Testis (tissue), 3 donors: ENCODE results near the gene EEF1AKMT1. TPM values are rescaled to one million over a fixed set of nuclear protein-coding genes. Genes with fewer than 3 reads are reported as not detected.

ENCODE experiments used
- DNase-seq: peaks from one replicate; pipeline ENCODE4 v3.0.0-alpha.2; 2019
- H3K27ac ChIP-seq, 2 donors: fragments of 200-600 bp; sonication (generic); one replicate each; pipeline ENCODE4 v1.5.1; 2019
- H3K27me3 ChIP-seq: fragments of 200-600 bp; sonication (generic); one replicate; pipeline ENCODE4 v1.5.1; 2019
- H3K36me3 ChIP-seq: fragments of 200-600 bp; sonication (generic); one replicate; pipeline ENCODE4 v1.5.1; 2017; ENCODE audit warnings: low read depth; ENCODE audit errors: missing control alignments
- H3K4me1 ChIP-seq: fragments of 200-600 bp; sonication (generic); one replicate; pipeline ENCODE4 v1.5.1; 2019
- H3K4me3 ChIP-seq, 2 donors: fragments of 200-600 bp; sonication (generic); one replicate each; pipeline ENCODE4 v1.5.1; 2017 to 2019
- H3K9me3 ChIP-seq: fragments of 200-600 bp; sonication (generic); one replicate; pipeline ENCODE4 v1.5.1; 2017
- POLR2A ChIP-seq: fragments of 450-650 bp; IDR thresholded peaks from one replicate; pipeline ENCODE4 v1.6.1; 2017; ENCODE audit warnings: antibody characterized with exemption, mild to moderate bottlenecking, moderate library complexity
- WGBS, 2 donors: methylation state at CpG; one replicate each; pipeline ENCODE4 v1.1.5; 2018; 5-methylcytosine and 5-hydroxymethylcytosine counted together
- intact Hi-C: fragments of 100-400 bp; cut with DNase I; formaldehyde crosslinking; loops from one replicate; pipeline ENCODE4 v1.15.1; 2023; ENCODE audit warnings: low total_unique reads
- polyA plus RNA-seq: library from polyadenylated mRNA; stranded (reverse); fragments of 350-450 nt; fragmentation: Illumina TruSeq; extraction: RNeasy Lipid Tissue Mini Kit (QIAGEN cat#74804); gene quantifications from one replicate; pipeline ENCODE4 v1.2.3, GENCODE V29; 2014; ENCODE audit warnings: low read depth, low replicate concordance; ENCODE audit not compliant: insufficient read depth
- total RNA-seq, 2 donors: library from RNA; depleted of rRNA; stranded (reverse); fragments of >200 nt; gene quantifications; one replicate each; pipeline ENCODE4 v1.2.3, GENCODE V29; 2016
- TF ChIP-seq, protein P1 (sequence below), 3 experiments: fragments of 450-650 bp in 2 of 3; fragments of 200-600 bp in 1 of 3; sonication (generic) in 1 of 3; IDR thresholded peaks; one replicate each; pipeline ENCODE4 v1.5.1; 2016 to 2019; ENCODE audit warnings: antibody characterized with exemption in 3 of 3, mild to moderate bottlenecking in 2 of 3, moderate library complexity in 1 of 3

EEF1AKMT1 gene
- total and polyA plus RNA-seq, 3 donors from 2014 or later, result 5.8 to 8.0 (median 7.5) TPM

DNA sequence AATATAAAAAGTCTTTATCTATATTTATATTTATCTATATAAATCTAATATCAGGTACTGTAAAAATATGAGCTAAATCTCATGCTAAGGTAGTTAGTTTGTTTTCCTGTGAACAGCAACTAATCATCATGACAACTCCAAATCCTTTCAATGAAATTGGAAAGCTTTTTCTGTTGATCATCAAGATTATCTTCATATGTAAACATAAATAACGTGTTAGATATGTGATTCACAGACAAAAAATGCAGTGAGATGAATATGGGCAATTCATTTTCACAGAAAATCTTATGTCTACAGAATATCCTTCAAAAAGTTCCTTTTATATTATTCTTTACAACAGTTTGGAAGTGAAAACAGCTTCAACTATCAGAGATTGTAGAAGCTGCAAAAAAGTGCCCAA lies 41.7 kb upstream of the EEF1AKMT1 start:
- no peaks in the 10 kb centered on the region for H3K36me3 ChIP-seq
- 78 to 79% methylated on average over 1 of the region's 1 CpG for WGBS, 2 donors
- TF ChIP-seq, protein P1, sequence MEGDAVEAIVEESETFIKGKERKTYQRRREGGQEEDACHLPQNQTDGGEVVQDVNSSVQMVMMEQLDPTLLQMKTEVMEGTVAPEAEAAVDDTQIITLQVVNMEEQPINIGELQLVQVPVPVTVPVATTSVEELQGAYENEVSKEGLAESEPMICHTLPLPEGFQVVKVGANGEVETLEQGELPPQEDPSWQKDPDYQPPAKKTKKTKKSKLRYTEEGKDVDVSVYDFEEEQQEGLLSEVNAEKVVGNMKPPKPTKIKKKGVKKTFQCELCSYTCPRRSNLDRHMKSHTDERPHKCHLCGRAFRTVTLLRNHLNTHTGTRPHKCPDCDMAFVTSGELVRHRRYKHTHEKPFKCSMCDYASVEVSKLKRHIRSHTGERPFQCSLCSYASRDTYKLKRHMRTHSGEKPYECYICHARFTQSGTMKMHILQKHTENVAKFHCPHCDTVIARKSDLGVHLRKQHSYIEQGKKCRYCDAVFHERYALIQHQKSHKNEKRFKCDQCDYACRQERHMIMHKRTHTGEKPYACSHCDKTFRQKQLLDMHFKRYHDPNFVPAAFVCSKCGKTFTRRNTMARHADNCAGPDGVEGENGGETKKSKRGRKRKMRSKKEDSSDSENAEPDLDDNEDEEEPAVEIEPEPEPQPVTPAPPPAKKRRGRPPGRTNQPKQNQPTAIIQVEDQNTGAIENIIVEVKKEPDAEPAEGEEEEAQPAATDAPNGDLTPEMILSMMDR (IDR thresholded peaks at IDR 0.05), result no peak
- no peak for TF ChIP-seq POLR2A
- H3K4me3 ChIP-seq, result no peak overlapping the region
- H3K9me3 ChIP-seq, result no peaks in the 10 kb centered on the region
- H3K27me3 ChIP-seq, result no peaks in the 10 kb centered on the region
- H3K27ac ChIP-seq, result no peak overlapping the region
- intact Hi-C loops, result loop anchor here (10.0 kb wide), 1 partner anchor 101 kb away; no protein-coding TSS in a partner anchor
- no peaks in the 10 kb centered on the region for H3K4me1 ChIP-seq
- DNase-seq, result no peak

DNA sequence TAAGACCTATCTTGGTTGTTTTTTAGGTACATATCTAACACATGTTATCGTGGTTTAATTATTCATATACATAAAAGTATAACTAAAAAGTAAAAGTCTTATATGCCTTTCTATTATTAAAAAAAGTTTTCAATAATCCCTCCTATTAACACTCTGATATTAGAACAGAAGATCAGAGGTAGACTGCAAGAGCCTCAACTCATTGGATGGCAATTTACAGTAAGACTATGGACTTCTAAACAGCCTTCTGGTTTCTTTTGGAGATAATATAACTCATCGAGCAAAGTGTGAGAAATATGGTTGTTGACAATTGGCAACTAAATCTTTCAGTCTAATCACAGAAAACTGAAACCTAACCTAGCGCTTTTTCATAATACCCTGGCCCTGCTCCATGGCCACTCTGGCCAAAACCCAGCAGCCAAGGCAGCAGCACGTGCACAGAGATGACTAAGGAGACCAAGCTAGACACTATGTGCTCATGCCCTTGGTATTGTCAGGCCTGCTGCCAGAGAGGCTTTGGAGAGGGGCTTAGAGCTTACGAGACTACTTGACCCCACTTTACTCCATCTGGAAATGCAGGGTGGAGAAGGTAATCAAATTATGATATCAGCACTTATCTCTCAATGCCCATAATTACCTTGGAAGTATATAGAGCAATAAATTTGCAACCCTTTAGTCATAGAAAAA lies 40.6 kb upstream of the EEF1AKMT1 start:
- intact Hi-C loops, result loop anchor here (10.0 kb wide), 1 partner anchor 100 kb away; no protein-coding TSS in a partner anchor
- TF ChIP-seq POLR2A, result no peak
- TF ChIP-seq, protein P1 (IDR thresholded peaks at IDR 0.05), result no peak
- Histone ChIP-seq H3K36me3 (no peaks in the 10 kb centered on the region), H3K9me3 (no peaks in the 10 kb centered on the region), H3K4me1 (no peaks in the 10 kb centered on the region), H3K4me3 (no peak overlapping the region), H3K27me3 (no peaks in the 10 kb centered on the region), H3K27ac (peak overlapping the region in 1 of 2 donors; percentile 9)
- DNase-seq, result peak; percentile 43
- WGBS, 2 donors, result 47 to 59% methylated on average over 5 of the region's 5 CpGs

DNA sequence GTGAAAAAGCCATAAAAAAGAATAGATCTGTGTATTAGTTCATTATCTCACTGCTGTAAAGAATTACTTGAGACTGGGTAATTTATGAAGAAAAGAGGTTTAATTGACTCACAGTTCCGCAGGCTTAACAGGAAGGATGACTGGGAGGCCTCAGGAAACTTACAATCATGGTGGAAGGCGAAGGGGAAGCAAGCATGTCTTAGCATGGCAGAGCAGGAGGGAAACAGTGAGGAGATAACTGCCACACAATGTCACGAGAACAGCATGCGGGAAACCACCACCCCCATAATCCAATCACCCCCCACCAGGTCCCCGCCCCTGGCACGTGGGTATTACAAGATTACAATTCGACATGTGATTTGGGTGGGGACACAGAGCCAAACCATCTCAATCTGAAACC lies 39.1 kb upstream of the EEF1AKMT1 start:
- Histone ChIP-seq H3K9me3 (no peaks in the 10 kb centered on the region), H3K4me3 (no peak overlapping the region), H3K27ac (no peak overlapping the region), H3K4me1 (no peaks in the 10 kb centered on the region), H3K27me3 (no peaks in the 10 kb centered on the region), H3K36me3 (no peaks in the 10 kb centered on the region)
- no peak for TF ChIP-seq POLR2A
- TF ChIP-seq, protein P1 (IDR thresholded peaks at IDR 0.05), result no peak
- DNase-seq, result no peak
- WGBS, 2 donors, result 92 to 95% methylated on average over 7 of the region's 7 CpGs
- intact Hi-C loops, result loop anchor here (10.0 kb wide), 1 partner anchor 98 kb away; no protein-coding TSS in a partner anchor

DNA sequence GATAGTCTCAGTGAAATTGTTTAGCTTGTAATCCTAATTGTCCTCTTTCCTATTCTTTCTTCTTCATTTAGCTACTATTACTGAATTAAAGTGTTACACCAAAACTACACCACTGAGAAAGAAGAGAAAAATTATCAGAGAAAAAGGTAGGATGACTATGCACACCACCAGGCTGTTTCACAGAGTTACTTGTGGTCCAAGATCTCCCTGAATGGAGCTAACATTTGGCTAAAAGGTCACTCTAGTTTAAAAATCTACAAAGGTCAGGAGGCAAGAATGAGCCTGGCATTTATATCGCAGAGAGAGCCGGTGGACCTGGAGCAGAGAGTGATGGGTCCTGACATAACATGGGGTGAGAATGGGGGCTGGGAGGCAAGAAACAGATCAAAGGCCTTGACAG lies 37.0 kb upstream of the EEF1AKMT1 start:
- DNase-seq, result no peak
- Histone ChIP-seq H3K36me3 (no peaks in the 10 kb centered on the region), H3K4me3 (no peak overlapping the region), H3K9me3 (no peaks in the 10 kb centered on the region), H3K27me3 (no peaks in the 10 kb centered on the region), H3K4me1 (no peaks in the 10 kb centered on the region), H3K27ac (no peak overlapping the region)
- intact Hi-C loops, result loop anchor here (10.0 kb wide), 1 partner anchor 96 kb away; no protein-coding TSS in a partner anchor
- 80 to 83% methylated on average over 2 of the region's 2 CpGs for WGBS, 2 donors
- TF ChIP-seq, protein P1 (IDR thresholded peaks at IDR 0.05), result no peak
- TF ChIP-seq POLR2A, result no peak

GRCh38 chr13:20808874-20809273 lies 35.1 kb upstream of the EEF1AKMT1 start:
- DNase-seq, result no peak
- H3K4me1 ChIP-seq, result no peaks in the 10 kb centered on the region
- no peak overlapping the region for H3K4me3 ChIP-seq
- TF ChIP-seq, protein P1 (IDR thresholded peaks at IDR 0.05), result no peak
- TF ChIP-seq POLR2A, result no peak
- H3K36me3 ChIP-seq, result no peaks in the 10 kb centered on the region
- H3K27ac ChIP-seq, result no peak overlapping the region
- no peaks in the 10 kb centered on the region for H3K27me3 ChIP-seq
- no peaks in the 10 kb centered on the region for H3K9me3 ChIP-seq
- intact Hi-C loops, result no loop called here
- WGBS, 2 donors, result 92 to 94% methylated on average over 4 of the region's 4 CpGs
